GM12892 (cell line): ENCODE data around the gene GABRD.

ENCODE experiments used
- POLR2A ChIP-seq: IDR thresholded peaks from 2 replicates; pipeline ENCODE4 v1.6.1; 2011; ENCODE audit warnings: low read depth, low read length, control low read depth
- POLR2AphosphoS5 ChIP-seq: IDR thresholded peaks from 2 replicates; pipeline ENCODE4 v1.6.1; 2011; ENCODE audit warnings: low read depth, low read length, control low read depth
- TAF1 ChIP-seq: IDR thresholded peaks from 2 replicates; pipeline ENCODE4 v1.6.1; 2011; ENCODE audit warnings: low read depth, mild to moderate bottlenecking, control low read depth, low read length, borderline replicate concordance

DNA sequence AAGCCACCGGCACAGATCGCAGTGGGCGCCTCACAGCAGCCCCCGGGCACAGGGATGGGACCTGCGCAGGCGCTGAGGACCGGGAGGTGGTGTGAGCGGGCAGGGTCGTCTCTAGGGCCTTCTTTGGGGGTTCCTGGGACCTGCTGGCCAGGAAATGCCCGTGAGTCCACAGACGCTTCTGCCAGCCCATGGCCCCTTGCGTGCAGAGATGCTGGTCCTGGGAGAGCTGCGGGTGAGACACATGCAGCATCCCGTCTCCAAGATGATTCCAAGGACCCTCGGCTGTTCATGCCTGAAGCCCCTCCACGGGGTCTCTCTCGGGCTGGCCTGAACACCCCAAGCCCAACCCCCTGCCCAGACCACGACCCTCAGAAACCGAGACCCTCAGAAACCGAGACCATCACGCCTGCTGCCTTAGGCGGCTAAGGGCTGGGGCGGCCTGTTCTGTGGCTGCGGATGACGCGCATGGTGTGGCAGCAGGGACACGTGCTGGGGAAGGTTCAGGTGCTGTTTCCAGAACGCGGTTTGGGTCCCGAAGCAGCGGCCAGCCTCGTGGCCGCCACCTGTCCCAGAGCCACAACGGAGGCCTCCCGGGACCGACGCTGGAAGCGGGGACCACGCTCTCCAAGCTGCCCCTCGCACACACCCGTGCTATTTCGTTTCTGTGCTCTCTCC lies 38.5 kb upstream of the GABRD start:
- TF ChIP-seq POLR2AphosphoS5, result no peak
- no peak for TF ChIP-seq TAF1
- no peak for TF ChIP-seq POLR2A
